H1 (cell line): ENCODE data around the gene ACTG1. TPM values are rescaled to one million over a fixed set of nuclear protein-coding genes. Genes with fewer than 3 reads are reported as not detected.

ENCODE experiments used
- polyA plus RNA-seq, 7 experiments: library from polyadenylated mRNA; depleted of rRNA in 3 of 7; stranded (reverse) in 5 of 7; unstranded in 2 of 7; fragments of >200 nt in 5 of 7; fragments of 200-250 nt in 2 of 7; gene quantifications; 1 replicate in 5 of 7; 2 replicates in 1 of 7; 4 replicates in 1 of 7; pipeline versions ENCODE4 v1.2.1 to v1.2.3, GENCODE V29; 2011 to 2013; ENCODE audit warnings: missing spikeins in 2 of 7, mixed read lengths in 2 of 7
- total RNA-seq: library from RNA; stranded (reverse); fragmentation: NEBNext Ultra II Directional; extraction: Animal tissue kit (Norgen Biotek cat#: 25700); gene quantifications from 2 replicates; pipeline ENCODE4 v1.2.1, GENCODE V29; 2021
- TF ChIP-seq, protein P1 (sequence below): fragments of 300-600 bp; sonication (generic); IDR thresholded peaks from 2 replicates; pipeline ENCODE4 v1.7.1; 2012; ENCODE audit warnings: low read length, moderate library complexity, mild to moderate bottlenecking, inconsistent platforms; ENCODE audit not compliant: insufficient replicate concordance

The ACTG1 gene
- total and polyA plus RNA-seq, 2 of the 8 experiments (the other 6 are each of a cell fraction or from before 2014, with no cell fraction given) = 3,535 to 5,010 TPM

- TF ChIP-seq, protein P1, sequence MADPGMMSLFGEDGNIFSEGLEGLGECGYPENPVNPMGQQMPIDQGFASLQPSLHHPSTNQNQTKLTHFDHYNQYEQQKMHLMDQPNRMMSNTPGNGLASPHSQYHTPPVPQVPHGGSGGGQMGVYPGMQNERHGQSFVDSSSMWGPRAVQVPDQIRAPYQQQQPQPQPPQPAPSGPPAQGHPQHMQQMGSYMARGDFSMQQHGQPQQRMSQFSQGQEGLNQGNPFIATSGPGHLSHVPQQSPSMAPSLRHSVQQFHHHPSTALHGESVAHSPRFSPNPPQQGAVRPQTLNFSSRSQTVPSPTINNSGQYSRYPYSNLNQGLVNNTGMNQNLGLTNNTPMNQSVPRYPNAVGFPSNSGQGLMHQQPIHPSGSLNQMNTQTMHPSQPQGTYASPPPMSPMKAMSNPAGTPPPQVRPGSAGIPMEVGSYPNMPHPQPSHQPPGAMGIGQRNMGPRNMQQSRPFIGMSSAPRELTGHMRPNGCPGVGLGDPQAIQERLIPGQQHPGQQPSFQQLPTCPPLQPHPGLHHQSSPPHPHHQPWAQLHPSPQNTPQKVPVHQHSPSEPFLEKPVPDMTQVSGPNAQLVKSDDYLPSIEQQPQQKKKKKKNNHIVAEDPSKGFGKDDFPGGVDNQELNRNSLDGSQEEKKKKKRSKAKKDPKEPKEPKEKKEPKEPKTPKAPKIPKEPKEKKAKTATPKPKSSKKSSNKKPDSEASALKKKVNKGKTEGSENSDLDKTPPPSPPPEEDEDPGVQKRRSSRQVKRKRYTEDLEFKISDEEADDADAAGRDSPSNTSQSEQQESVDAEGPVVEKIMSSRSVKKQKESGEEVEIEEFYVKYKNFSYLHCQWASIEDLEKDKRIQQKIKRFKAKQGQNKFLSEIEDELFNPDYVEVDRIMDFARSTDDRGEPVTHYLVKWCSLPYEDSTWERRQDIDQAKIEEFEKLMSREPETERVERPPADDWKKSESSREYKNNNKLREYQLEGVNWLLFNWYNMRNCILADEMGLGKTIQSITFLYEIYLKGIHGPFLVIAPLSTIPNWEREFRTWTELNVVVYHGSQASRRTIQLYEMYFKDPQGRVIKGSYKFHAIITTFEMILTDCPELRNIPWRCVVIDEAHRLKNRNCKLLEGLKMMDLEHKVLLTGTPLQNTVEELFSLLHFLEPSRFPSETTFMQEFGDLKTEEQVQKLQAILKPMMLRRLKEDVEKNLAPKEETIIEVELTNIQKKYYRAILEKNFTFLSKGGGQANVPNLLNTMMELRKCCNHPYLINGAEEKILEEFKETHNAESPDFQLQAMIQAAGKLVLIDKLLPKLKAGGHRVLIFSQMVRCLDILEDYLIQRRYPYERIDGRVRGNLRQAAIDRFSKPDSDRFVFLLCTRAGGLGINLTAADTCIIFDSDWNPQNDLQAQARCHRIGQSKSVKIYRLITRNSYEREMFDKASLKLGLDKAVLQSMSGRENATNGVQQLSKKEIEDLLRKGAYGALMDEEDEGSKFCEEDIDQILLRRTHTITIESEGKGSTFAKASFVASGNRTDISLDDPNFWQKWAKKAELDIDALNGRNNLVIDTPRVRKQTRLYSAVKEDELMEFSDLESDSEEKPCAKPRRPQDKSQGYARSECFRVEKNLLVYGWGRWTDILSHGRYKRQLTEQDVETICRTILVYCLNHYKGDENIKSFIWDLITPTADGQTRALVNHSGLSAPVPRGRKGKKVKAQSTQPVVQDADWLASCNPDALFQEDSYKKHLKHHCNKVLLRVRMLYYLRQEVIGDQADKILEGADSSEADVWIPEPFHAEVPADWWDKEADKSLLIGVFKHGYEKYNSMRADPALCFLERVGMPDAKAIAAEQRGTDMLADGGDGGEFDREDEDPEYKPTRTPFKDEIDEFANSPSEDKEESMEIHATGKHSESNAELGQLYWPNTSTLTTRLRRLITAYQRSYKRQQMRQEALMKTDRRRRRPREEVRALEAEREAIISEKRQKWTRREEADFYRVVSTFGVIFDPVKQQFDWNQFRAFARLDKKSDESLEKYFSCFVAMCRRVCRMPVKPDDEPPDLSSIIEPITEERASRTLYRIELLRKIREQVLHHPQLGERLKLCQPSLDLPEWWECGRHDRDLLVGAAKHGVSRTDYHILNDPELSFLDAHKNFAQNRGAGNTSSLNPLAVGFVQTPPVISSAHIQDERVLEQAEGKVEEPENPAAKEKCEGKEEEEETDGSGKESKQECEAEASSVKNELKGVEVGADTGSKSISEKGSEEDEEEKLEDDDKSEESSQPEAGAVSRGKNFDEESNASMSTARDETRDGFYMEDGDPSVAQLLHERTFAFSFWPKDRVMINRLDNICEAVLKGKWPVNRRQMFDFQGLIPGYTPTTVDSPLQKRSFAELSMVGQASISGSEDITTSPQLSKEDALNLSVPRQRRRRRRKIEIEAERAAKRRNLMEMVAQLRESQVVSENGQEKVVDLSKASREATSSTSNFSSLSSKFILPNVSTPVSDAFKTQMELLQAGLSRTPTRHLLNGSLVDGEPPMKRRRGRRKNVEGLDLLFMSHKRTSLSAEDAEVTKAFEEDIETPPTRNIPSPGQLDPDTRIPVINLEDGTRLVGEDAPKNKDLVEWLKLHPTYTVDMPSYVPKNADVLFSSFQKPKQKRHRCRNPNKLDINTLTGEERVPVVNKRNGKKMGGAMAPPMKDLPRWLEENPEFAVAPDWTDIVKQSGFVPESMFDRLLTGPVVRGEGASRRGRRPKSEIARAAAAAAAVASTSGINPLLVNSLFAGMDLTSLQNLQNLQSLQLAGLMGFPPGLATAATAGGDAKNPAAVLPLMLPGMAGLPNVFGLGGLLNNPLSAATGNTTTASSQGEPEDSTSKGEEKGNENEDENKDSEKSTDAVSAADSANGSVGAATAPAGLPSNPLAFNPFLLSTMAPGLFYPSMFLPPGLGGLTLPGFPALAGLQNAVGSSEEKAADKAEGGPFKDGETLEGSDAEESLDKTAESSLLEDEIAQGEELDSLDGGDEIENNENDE = no peak
- TF ChIP-seq, all 59 proteins: peak for 1
These were observed 43.6 kb upstream of the ACTG1 start (continued) for GRCh38 chr17:81556175-81556691.
